Type B pancreatic cell (in vitro differentiated cells): ENCODE data around the gene GP5. TPM values are rescaled to one million over a fixed set of nuclear protein-coding genes. Genes with fewer than 3 reads are reported as not detected.

ENCODE experiments used
- DNase-seq: peaks from one replicate; pipeline ENCODE4 v3.0.0; 2021; ENCODE audit warnings: mixed read lengths; ENCODE audit not compliant: unreplicated experiment; ENCODE audit errors: extremely low spot score
- H3K27ac Mint-ChIP-seq: 2 replicates; pipeline ENCODE4 v1.8.0; 2021; ENCODE audit warnings: mild to moderate bottlenecking, mixed read lengths
- H3K27me3 Mint-ChIP-seq: 2 replicates; pipeline ENCODE4 v1.8.0; 2021; ENCODE audit warnings: mixed read lengths
- H3K36me3 Mint-ChIP-seq: 2 replicates; pipeline ENCODE4 v1.8.0; 2021; ENCODE audit warnings: mixed read lengths
- H3K4me1 Mint-ChIP-seq: one replicate; pipeline ENCODE4 v1.8.0; 2021; ENCODE audit warnings: mixed read lengths; ENCODE audit not compliant: unreplicated experiment
- H3K4me3 Mint-ChIP-seq: 2 replicates; pipeline ENCODE4 v1.8.0; 2021; ENCODE audit warnings: mild to moderate bottlenecking, mixed read lengths
- H3K9me3 Mint-ChIP-seq: 2 replicates; pipeline ENCODE4 v1.8.0; 2021; ENCODE audit warnings: mixed read lengths
- CTCF ChIP-seq: fragments of 200-600 bp; sonication (generic); conservative IDR thresholded peaks from 2 replicates; pipeline ENCODE4 v1.5.0; 2021; ENCODE audit warnings: antibody characterized with exemption, mild to moderate bottlenecking
- total RNA-seq: library from RNA; stranded (reverse); gene quantifications from 2 replicates; pipeline ENCODE4 v1.2.1, GENCODE V29; 2021; ENCODE audit warnings: low replicate concordance

GP5 gene
- total RNA-seq, 1 donor from 2014 or later: 0.10 TPM

GRCh38 chr3:194440756-194441155 is 41.7 kb upstream of the GP5 start:
- H3K36me3 Mint-ChIP-seq: peaks cover 28% of the 10 kb centered on the region
- H3K4me1 Mint-ChIP-seq: peaks cover 23% of the 10 kb centered on the region
- no peak overlapping the region for H3K27ac Mint-ChIP-seq

GRCh38 chr3:194439881-194440550 is 41.0 kb upstream of the GP5 start:
- DNase-seq: no peak
- no peak overlapping the region for H3K4me3 Mint-ChIP-seq
- peaks cover 23% of the 10 kb centered on the region for H3K4me1 Mint-ChIP-seq
- peak overlapping the region; percentile 37 for H3K27ac Mint-ChIP-seq
- H3K36me3 Mint-ChIP-seq: peaks cover 26% of the 10 kb centered on the region
- H3K9me3 Mint-ChIP-seq: no peaks in the 10 kb centered on the region
- TF ChIP-seq CTCF: no peak
- no peaks in the 10 kb centered on the region for H3K27me3 Mint-ChIP-seq

More at GRCh38 chr3:194440756-194441155, 41.7 kb upstream of the GP5 start:
- DNase-seq: no peak
- no peak for TF ChIP-seq CTCF
- H3K4me3 Mint-ChIP-seq: no peak overlapping the region
- H3K9me3 Mint-ChIP-seq: no peaks in the 10 kb centered on the region
- no peaks in the 10 kb centered on the region for H3K27me3 Mint-ChIP-seq

GRCh38 chr3:194434503-194434902 is 35.4 kb upstream of the GP5 start:
- DNase-seq: no peak
- no peaks in the 10 kb centered on the region for H3K27me3 Mint-ChIP-seq
- no peaks in the 10 kb centered on the region for H3K4me1 Mint-ChIP-seq
- H3K27ac Mint-ChIP-seq: no peak overlapping the region
- TF ChIP-seq CTCF: no peak
- no peak overlapping the region for H3K4me3 Mint-ChIP-seq
- H3K9me3 Mint-ChIP-seq: no peaks in the 10 kb centered on the region
- H3K36me3 Mint-ChIP-seq: peaks cover 19% of the 10 kb centered on the region

GRCh38 chr3:194431554-194431953 is 32.5 kb upstream of the GP5 start:
- H3K36me3 Mint-ChIP-seq: peaks cover 19% of the 10 kb centered on the region
- no peak for TF ChIP-seq CTCF
- no peaks in the 10 kb centered on the region for H3K27me3 Mint-ChIP-seq
- H3K27ac Mint-ChIP-seq: no peak overlapping the region
- no peak for DNase-seq
- no peak overlapping the region for H3K4me3 Mint-ChIP-seq
- no peaks in the 10 kb centered on the region for H3K4me1 Mint-ChIP-seq
- no peaks in the 10 kb centered on the region for H3K9me3 Mint-ChIP-seq

- no peak overlapping the region for H3K27ac Mint-ChIP-seq
- H3K36me3 Mint-ChIP-seq: peaks cover 15% of the 10 kb centered on the region
- no peaks in the 10 kb centered on the region for H3K27me3 Mint-ChIP-seq
- H3K4me3 Mint-ChIP-seq: no peak overlapping the region
- no peak for DNase-seq
- no peaks in the 10 kb centered on the region for H3K9me3 Mint-ChIP-seq
- no peaks in the 10 kb centered on the region for H3K4me1 Mint-ChIP-seq
- TF ChIP-seq CTCF: no peak
These were observed 26.3 kb upstream of the GP5 start for GRCh38 chr3:194425399-194425798.
